Colonic mucosa (tissue), 4 donors: ENCODE data around the gene ACP7. TPM values are rescaled to one million over a fixed set of nuclear protein-coding genes. Genes with fewer than 3 reads are reported as not detected.
A peak's percentile ranks its signal among the peaks of the same experiment; 100 is the strongest.

Source experiments
- DNase-seq: peaks from one replicate; pipeline ENCODE4 v3.0.0-alpha.2; 2020
- H3K27ac ChIP-seq: fragments of 200-600 bp; one replicate; pipeline ENCODE4 v1.8.0; 2021
- H3K27me3 ChIP-seq: fragments of 200-600 bp; one replicate; pipeline ENCODE4 v1.8.0; 2021
- H3K36me3 ChIP-seq: fragments of 200-600 bp; one replicate; pipeline ENCODE4 v1.8.0; 2021
- H3K4me1 ChIP-seq: fragments of 200-600 bp; one replicate; pipeline ENCODE4 v1.8.0; 2021; ENCODE audit warnings: mild to moderate bottlenecking
- H3K4me3 ChIP-seq: fragments of 200-600 bp; one replicate; pipeline ENCODE4 v1.8.0; 2021
- H3K9ac ChIP-seq, 2 donors: one replicate each; pipeline ENCODE4 v1.7.0; 2013; ENCODE audit warnings: control low read depth in 2 of 2, low read depth in 2 of 2, low read length in 2 of 2
- H3K9me3 ChIP-seq: fragments of 200-600 bp; one replicate; pipeline ENCODE4 v1.8.0; 2021
- intact Hi-C: fragments of 100-400 bp; cut with DNase I; formaldehyde crosslinking; loops from one replicate; pipeline ENCODE4 v1.14.1; 2022
- total RNA-seq, 2 donors: library from RNA; stranded (reverse); fragmentation: NEBNext Ultra II Directional in 1 of 2; extraction: Animal tissue kit (Norgen Biotek cat#: 25700) in 1 of 2; gene quantifications; one replicate each; pipeline ENCODE4 v1.2.1, GENCODE V29; 2021
- TF ChIP-seq, protein P1 (sequence below): fragments of 200-600 bp; IDR thresholded peaks from one replicate; pipeline ENCODE4 v1.8.0; 2022; ENCODE audit warnings: antibody characterized with exemption, mild to moderate bottlenecking
- donor health status: healthy.
- donor health status: DM: no; HTN: no; CAD: no.
- donor health status: DM: no; HTN: no; CAD: no.

ACP7 gene
- total RNA-seq, 2 donors from 2014 or later: not detected

DNA sequence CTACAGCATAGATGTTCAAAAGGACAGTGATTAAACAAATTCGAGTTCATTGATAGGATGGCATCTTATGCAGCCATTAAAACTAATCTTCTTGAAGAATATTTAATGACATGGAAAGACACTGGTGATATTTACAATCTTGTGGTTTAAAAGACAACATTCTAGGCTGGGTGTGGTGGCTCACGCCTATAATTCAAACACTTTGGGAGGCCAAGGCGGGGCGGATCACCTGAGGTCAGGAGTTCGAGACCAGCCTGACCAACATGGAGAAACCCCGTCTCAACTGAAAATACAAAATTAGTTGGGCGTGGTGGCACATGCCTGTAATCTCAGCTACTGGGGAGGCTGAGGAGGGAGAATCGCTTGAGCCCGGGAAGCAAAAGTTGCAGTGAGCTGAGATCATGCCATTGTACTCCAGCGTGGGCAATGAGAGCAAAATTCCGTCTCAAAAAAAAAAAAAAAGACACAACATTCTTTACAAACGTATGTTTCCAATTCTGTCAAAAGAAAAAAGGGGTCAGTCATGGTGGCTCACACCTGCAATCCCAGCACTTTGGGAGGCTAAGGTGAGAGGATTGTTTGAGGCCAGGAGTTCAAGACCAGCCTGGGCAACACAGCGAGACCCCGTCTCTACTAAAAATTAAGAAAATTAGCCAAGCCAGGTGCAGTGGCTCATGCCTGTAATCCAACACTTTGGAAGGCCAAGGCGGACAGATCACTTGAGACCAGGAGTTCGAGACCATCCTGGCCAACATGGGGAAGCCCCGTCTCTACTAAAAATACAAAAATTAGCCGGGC is 39.0 kb downstream of the ACP7 start:
- Histone ChIP-seq H3K27me3 (no peaks in the 10 kb centered on the region), H3K27ac (no peak overlapping the region), H3K36me3 (no peaks in the 10 kb centered on the region), H3K4me1 (peaks cover 5% of the 10 kb centered on the region), H3K9ac (no peak overlapping the region), H3K9me3 (no peaks in the 10 kb centered on the region), H3K4me3 (no peak overlapping the region)
- intact Hi-C loops: loop anchor here (5.0 kb wide), 1 partner anchor 204 kb away; no protein-coding TSS in a partner anchor
- TF ChIP-seq, protein P1, sequence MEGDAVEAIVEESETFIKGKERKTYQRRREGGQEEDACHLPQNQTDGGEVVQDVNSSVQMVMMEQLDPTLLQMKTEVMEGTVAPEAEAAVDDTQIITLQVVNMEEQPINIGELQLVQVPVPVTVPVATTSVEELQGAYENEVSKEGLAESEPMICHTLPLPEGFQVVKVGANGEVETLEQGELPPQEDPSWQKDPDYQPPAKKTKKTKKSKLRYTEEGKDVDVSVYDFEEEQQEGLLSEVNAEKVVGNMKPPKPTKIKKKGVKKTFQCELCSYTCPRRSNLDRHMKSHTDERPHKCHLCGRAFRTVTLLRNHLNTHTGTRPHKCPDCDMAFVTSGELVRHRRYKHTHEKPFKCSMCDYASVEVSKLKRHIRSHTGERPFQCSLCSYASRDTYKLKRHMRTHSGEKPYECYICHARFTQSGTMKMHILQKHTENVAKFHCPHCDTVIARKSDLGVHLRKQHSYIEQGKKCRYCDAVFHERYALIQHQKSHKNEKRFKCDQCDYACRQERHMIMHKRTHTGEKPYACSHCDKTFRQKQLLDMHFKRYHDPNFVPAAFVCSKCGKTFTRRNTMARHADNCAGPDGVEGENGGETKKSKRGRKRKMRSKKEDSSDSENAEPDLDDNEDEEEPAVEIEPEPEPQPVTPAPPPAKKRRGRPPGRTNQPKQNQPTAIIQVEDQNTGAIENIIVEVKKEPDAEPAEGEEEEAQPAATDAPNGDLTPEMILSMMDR: no peak
- no peak for DNase-seq

DNA sequence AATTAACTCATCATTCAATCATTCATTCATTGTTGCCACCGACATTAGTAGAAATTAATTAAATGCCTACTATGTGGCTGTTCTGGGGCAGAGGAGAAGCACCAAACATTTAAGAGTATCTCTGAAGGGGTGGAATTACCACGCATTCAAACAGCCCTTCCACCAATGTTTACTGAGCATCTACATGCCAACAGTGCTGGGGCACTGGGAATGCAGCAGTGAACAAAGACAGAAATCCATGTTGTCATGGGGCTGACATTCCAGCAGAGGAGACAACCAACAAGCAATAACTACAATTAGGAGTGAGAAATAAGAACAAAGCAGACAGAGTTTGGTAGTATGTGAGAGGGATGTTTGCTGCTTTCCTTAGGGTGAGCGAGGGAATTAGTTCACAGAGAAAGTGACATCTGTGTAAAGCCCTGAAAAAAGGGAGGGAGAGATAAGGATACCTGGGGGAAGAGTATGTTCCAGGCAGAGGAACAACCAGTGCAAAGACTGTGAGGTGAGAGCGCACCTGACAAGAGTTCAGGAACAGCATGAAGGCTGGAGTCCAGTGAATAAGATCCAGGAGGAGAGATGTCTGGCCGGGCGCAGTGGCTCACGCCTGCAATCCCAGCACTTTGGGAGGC is 40.1 kb downstream of the ACP7 start:
- no peak overlapping the region for H3K4me3 ChIP-seq
- TF ChIP-seq, protein P1: no peak
- no peak overlapping the region for H3K9ac ChIP-seq
- H3K4me1 ChIP-seq: peaks cover 15% of the 10 kb centered on the region
- no peaks in the 10 kb centered on the region for H3K9me3 ChIP-seq
- DNase-seq: no peak
- no peaks in the 10 kb centered on the region for H3K36me3 ChIP-seq
- H3K27me3 ChIP-seq: no peaks in the 10 kb centered on the region
- no peak overlapping the region for H3K27ac ChIP-seq
- intact Hi-C loops: loop anchor here (5.0 kb wide), 1 partner anchor 203 kb away; no protein-coding TSS in a partner anchor

DNA sequence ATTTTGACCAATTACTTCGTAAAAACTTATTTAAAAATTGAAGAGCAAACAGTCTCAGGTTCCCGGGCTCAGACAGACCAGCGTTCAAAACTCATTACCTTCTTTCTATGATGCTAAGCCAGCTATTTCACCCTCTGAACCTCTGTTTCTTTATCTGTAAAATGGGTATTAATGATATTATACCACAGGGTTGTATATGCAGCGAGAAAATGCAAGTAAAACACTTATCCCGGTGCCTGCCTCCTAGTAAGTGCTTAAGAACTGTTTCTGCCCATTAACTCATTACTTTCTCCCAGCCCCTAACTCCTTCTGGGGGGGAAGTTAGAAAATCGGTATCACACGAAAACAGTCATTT is 41.0 kb downstream of the ACP7 start:
- Histone ChIP-seq H3K27me3 (no peaks in the 10 kb centered on the region), H3K4me1 (peaks cover 15% of the 10 kb centered on the region), H3K9ac (peak overlapping the region in 1 of 2 donors; percentile 68), H3K36me3 (no peaks in the 10 kb centered on the region), H3K4me3 (peak overlapping the region; percentile 79), H3K9me3 (no peaks in the 10 kb centered on the region), H3K27ac (no peak overlapping the region)
- no peak for DNase-seq
- TF ChIP-seq, protein P1: no peak
- intact Hi-C loops: no loop called here

GRCh38 chr19:39125554-39126311 is 41.6 kb downstream of the ACP7 start, which contains the start of gene PAK4:
PAK4 (plus strand) TSS chr19:39125786; CDS start chr19:39169554, 43,768 bp downstream.
- peaks cover 15% of the 10 kb centered on the region for H3K4me1 ChIP-seq

More at GRCh38 chr19:39125554-39126311, 41.6 kb downstream of the ACP7 start, which contains the start of gene PAK4:
- peak; percentile 97 for DNase-seq
- Histone ChIP-seq H3K9me3 (no peaks in the 10 kb centered on the region), H3K27me3 (no peaks in the 10 kb centered on the region), H3K36me3 (no peaks in the 10 kb centered on the region), H3K9ac (peak within 1 kb of the TSS; percentile 72 to 90), H3K27ac (peak within 1 kb of the TSS; percentile 92), H3K4me3 (peak within 1 kb of the TSS; percentile 79)
- intact Hi-C loops: no loop called here
- TF ChIP-seq, protein P1: no peak
